Spleen (tissue), 11 donors: ENCODE data around the gene FHIT. TPM values are rescaled to one million over a fixed set of nuclear protein-coding genes. Genes with fewer than 3 reads are reported as not detected.

Experiments
- DNase-seq: peaks from one replicate; pipeline ENCODE4 v3.0.0-alpha.2; 2020
- H3K27ac ChIP-seq, 8 donors: fragments of 200-600 bp; sonication (generic) in 7 of 8; 1 replicate in 4 of 8; 2 replicates in 4 of 8; pipeline versions ENCODE4 v1.5.0 to v1.8.0; 2016 to 2021; ENCODE audit warnings: inconsistent platforms in 4 of 8, mild to moderate bottlenecking in 4 of 8, moderate library complexity in 1 of 8
- H3K27me3 ChIP-seq, 7 donors: fragments of 200-600 bp; sonication (generic) in 6 of 7; replicated peaks in 1 of 7; 1 replicate in 4 of 7; 2 replicates in 3 of 7; pipeline versions ENCODE4 v1.5.0 to v1.8.0; 2016 to 2021; ENCODE audit warnings: inconsistent platforms in 3 of 7, mild to moderate bottlenecking in 1 of 7
- H3K36me3 ChIP-seq, 6 donors: fragments of 200-600 bp; sonication (generic) in 5 of 6; 1 replicate in 4 of 6; 2 replicates in 2 of 6; pipeline versions ENCODE4 v1.5.0 to v1.8.0; 2016 to 2021; ENCODE audit warnings: inconsistent platforms in 2 of 6
- H3K4me1 ChIP-seq, 6 donors: fragments of 200-600 bp; sonication (generic) in 5 of 6; 1 replicate in 3 of 6; 2 replicates in 3 of 6; pipeline versions ENCODE4 v1.5.0 to v1.8.0; 2016 to 2021; ENCODE audit warnings: inconsistent platforms in 3 of 6
- H3K4me3 ChIP-seq, 8 donors: fragments of 200-600 bp; sonication (generic) in 7 of 8; 1 replicate in 4 of 8; 2 replicates in 4 of 8; pipeline versions ENCODE4 v1.5.0 to v1.8.0; 2016 to 2021; ENCODE audit warnings: inconsistent platforms in 4 of 8, mild to moderate bottlenecking in 4 of 8, moderate library complexity in 2 of 8
- H3K9me3 ChIP-seq, 8 donors: fragments of 200-600 bp; sonication (generic) in 7 of 8; 1 replicate in 4 of 8; 2 replicates in 4 of 8; pipeline versions ENCODE4 v1.5.0 to v1.8.0; 2016 to 2021; ENCODE audit warnings: inconsistent platforms in 4 of 8
- POLR2A ChIP-seq, 3 donors: fragments of 450-650 bp; IDR thresholded peaks; one replicate each; pipeline ENCODE4 v1.5.1; 2017; ENCODE audit warnings: antibody characterized with exemption in 3 of 3, mild to moderate bottlenecking in 1 of 3
- POLR2AphosphoS5 ChIP-seq, 3 donors: sonication (generic); formaldehyde crosslinking; IDR thresholded peaks; one replicate each; pipeline ENCODE4 v1.5.1; 2017; ENCODE audit warnings: antibody characterized with exemption in 3 of 3
- WGBS, 5 donors: extraction: QIAGEN DNeasy Blood & Tissue Kit in 3 of 5; methylation state at CpG; one replicate each; pipeline versions ENCODE4 v1.1.5 to v1.1.7; 2013 to 2018; 5-methylcytosine and 5-hydroxymethylcytosine counted together
- intact Hi-C: fragments of 100-400 bp; cut with DNase I; formaldehyde crosslinking; loops from one replicate; pipeline ENCODE4 v1.15.0; 2023; ENCODE audit warnings: low total_unique reads
- polyA plus RNA-seq, 3 donors: library from polyadenylated mRNA; stranded (reverse); fragments of 200-250 nt; gene quantifications; one replicate each; pipeline ENCODE4 v1.2.1, GENCODE V29; 2013
- total RNA-seq, 7 donors: library from RNA; depleted of rRNA in 3 of 7; stranded (reverse); fragments of >200 nt in 3 of 7; fragmentation: NEBNext Ultra II Directional in 4 of 7; extraction: Animal tissue kit (Norgen Biotek cat#: 25700) in 4 of 7; gene quantifications; one replicate each; pipeline versions ENCODE4 v1.1.0 to v1.2.1, GENCODE V29; 2016 to 2021
- TF ChIP-seq, protein P1 (sequence below), 11 experiments: fragments of 200-600 bp in 7 of 11; fragments of 450-650 bp in 4 of 11; sonication (generic) in 4 of 11; IDR thresholded peaks in 8 of 11; conservative IDR thresholded peaks in 3 of 11; 1 replicate in 7 of 11; 2 replicates in 4 of 11; pipeline versions ENCODE4 v1.4.0 to v1.8.0; 2016 to 2021; ENCODE audit warnings: antibody characterized with exemption in 11 of 11, inconsistent platforms in 4 of 11, mild to moderate bottlenecking in 1 of 11
- donor health status: healthy with polysubstance abuse.
- donor health status: DM: no; HTN: no; CAD: no; lungs with moderate emphysema.
- donor health status: DM: no; HTN: no; CAD: no.
- donor health status: Bipolar disorder and iron deficiency.
- donor health status: healthy.
- donor health status: DM: no; HTN: no; CAD: no.
- donor health status: DM: yes; HTN: yes; CAD: no.

FHIT gene
- total and polyA plus RNA-seq, 10 donors: 4.1 to 23.1 (median 12.2) TPM

- intact Hi-C loops: no loop called here
- TF ChIP-seq POLR2A (IDR thresholded peaks at IDR 0.05) (no peak), POLR2AphosphoS5 (IDR thresholded peaks at IDR 0.05) (no peak)
- TF ChIP-seq, protein P1, sequence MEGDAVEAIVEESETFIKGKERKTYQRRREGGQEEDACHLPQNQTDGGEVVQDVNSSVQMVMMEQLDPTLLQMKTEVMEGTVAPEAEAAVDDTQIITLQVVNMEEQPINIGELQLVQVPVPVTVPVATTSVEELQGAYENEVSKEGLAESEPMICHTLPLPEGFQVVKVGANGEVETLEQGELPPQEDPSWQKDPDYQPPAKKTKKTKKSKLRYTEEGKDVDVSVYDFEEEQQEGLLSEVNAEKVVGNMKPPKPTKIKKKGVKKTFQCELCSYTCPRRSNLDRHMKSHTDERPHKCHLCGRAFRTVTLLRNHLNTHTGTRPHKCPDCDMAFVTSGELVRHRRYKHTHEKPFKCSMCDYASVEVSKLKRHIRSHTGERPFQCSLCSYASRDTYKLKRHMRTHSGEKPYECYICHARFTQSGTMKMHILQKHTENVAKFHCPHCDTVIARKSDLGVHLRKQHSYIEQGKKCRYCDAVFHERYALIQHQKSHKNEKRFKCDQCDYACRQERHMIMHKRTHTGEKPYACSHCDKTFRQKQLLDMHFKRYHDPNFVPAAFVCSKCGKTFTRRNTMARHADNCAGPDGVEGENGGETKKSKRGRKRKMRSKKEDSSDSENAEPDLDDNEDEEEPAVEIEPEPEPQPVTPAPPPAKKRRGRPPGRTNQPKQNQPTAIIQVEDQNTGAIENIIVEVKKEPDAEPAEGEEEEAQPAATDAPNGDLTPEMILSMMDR (IDR thresholded peaks at IDR 0.05 in 8 of 11, conservative IDR thresholded peaks at IDR 0.05 in 3 of 11): no peak
- DNase-seq: no peak
- H3K27me3 ChIP-seq: no peaks in the 10 kb centered on the region
- H3K4me1 ChIP-seq: no peaks in the 10 kb centered on the region
- no peaks in the 10 kb centered on the region for H3K36me3 ChIP-seq
- H3K27ac ChIP-seq: no peak overlapping the region
- H3K4me3 ChIP-seq: no peak overlapping the region
- H3K9me3 ChIP-seq: peaks cover 0 to 5% (median 1%) of the 10 kb centered on the region in 8 donors
- 43 to 89% (median 80%) methylated on average over 2 of the region's 2 CpGs for WGBS, 5 donors
These were observed 776.2 kb downstream of the FHIT start for GRCh38 chr3:60475096-60475495.

GRCh38 chr3:60469481-60469880 lies 781.8 kb downstream of the FHIT start:
- Histone ChIP-seq H3K27ac (no peak overlapping the region), H3K36me3 (no peaks in the 10 kb centered on the region), H3K27me3 (no peaks in the 10 kb centered on the region), H3K4me1 (no peaks in the 10 kb centered on the region), H3K4me3 (no peak overlapping the region), H3K9me3 (peaks cover 0 to 39% (median 19%) of the 10 kb centered on the region in 8 donors)
- DNase-seq: no peak
- 74 to 100% (median 79%) methylated on average over 1 of the region's 1 CpG for WGBS, 5 donors
- intact Hi-C loops: no loop called here
- TF ChIP-seq, protein P1 (IDR thresholded peaks at IDR 0.05 in 8 of 11, conservative IDR thresholded peaks at IDR 0.05 in 3 of 11): no peak
- TF ChIP-seq POLR2AphosphoS5 (IDR thresholded peaks at IDR 0.05) (no peak), POLR2A (IDR thresholded peaks at IDR 0.05) (no peak)

GRCh38 chr3:60463685-60464084 lies 787.6 kb downstream of the FHIT start:
- intact Hi-C loops: no loop called here
- no peaks in the 10 kb centered on the region for H3K27me3 ChIP-seq
- H3K27ac ChIP-seq: no peak overlapping the region
- H3K4me3 ChIP-seq: no peak overlapping the region
- DNase-seq: no peak
- H3K9me3 ChIP-seq: peaks cover 0 to 28% (median 9%) of the 10 kb centered on the region in 8 donors
- no peak for TF ChIP-seq POLR2AphosphoS5 (IDR thresholded peaks at IDR 0.05)
- TF ChIP-seq, protein P1 (IDR thresholded peaks at IDR 0.05 in 8 of 11, conservative IDR thresholded peaks at IDR 0.05 in 3 of 11): no peak
- no peak for TF ChIP-seq POLR2A (IDR thresholded peaks at IDR 0.05)
- no peaks in the 10 kb centered on the region for H3K36me3 ChIP-seq
- no peaks in the 10 kb centered on the region for H3K4me1 ChIP-seq
- 56 to 80% (median 67%) methylated on average over 1 of the region's 1 CpG for WGBS, 5 donors

DNA sequence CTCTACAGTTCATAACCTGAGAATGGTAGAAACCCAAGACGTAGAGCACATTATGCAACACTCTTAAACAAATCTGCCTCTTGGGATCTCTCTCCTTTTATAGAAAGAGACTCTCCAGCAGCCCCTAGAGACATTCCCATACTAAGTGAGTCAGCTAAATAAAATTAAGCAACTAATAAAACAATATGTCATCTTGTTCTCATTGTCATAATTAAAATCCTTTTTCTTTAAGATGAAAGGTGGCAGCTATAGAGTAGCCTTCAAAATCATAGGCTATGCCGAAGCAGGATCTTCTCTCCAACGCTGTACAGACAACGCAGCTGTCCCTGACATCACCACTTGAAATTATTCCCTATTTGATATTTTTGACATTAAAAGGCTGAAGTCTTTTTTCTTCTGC lies 790.0 kb downstream of the FHIT start:
- peaks cover 0 to 17% (median 5%) of the 10 kb centered on the region in 8 donors for H3K9me3 ChIP-seq
- H3K4me3 ChIP-seq: no peak overlapping the region
- TF ChIP-seq POLR2A (IDR thresholded peaks at IDR 0.05) (no peak), POLR2AphosphoS5 (IDR thresholded peaks at IDR 0.05) (no peak)
- TF ChIP-seq, protein P1 (IDR thresholded peaks at IDR 0.05 in 8 of 11, conservative IDR thresholded peaks at IDR 0.05 in 3 of 11): no peak
- H3K4me1 ChIP-seq: no peaks in the 10 kb centered on the region
- intact Hi-C loops: no loop called here
- H3K27ac ChIP-seq: no peak overlapping the region
- no peaks in the 10 kb centered on the region for H3K36me3 ChIP-seq
- 77 to 85% (median 78%) methylated on average over 4 of the region's 4 CpGs for WGBS, 5 donors
- no peak for DNase-seq
- H3K27me3 ChIP-seq: no peaks in the 10 kb centered on the region
